Lung (tissue), 12 donors: Measurements from ENCODE around the gene EXOC4. TPM values are rescaled to one million over a fixed set of nuclear protein-coding genes. Genes with fewer than 3 reads are reported as not detected.

Experiments
- ATAC-seq: fragments of 200-7000 bp; cut with Tn5 transposase; one replicate; pipeline ENCODE4 v1.9.1; 2020; ENCODE audit warnings: moderate number of reproducible peaks; ENCODE audit not compliant: insufficient read depth, low FRiP score
- DNase-seq, 3 donors: peaks; one replicate each; pipeline ENCODE4 v3.0.0-alpha.2; 2013 to 2017
- H3K27ac ChIP-seq, 2 donors: one replicate each; pipeline ENCODE4 v1.5.1; 2013; ENCODE audit warnings: mild to moderate bottlenecking in 2 of 2, moderate library complexity in 2 of 2, control low read depth in 1 of 2, inconsistent platforms in 1 of 2, low read depth in 1 of 2, low read length in 1 of 2
- H3K27me3 ChIP-seq, 3 donors: one replicate each; pipeline ENCODE4 v1.5.1; 2013; ENCODE audit warnings: low read length in 2 of 3; ENCODE audit not compliant: control insufficient read depth in 3 of 3, insufficient read depth in 3 of 3
- H3K36me3 ChIP-seq, 4 donors: one replicate each; pipeline ENCODE4 v1.5.1; 2013; ENCODE audit warnings: low read length in 4 of 4, mild to moderate bottlenecking in 1 of 4, moderate library complexity in 1 of 4; ENCODE audit not compliant: control insufficient read depth in 4 of 4, insufficient read depth in 4 of 4
- H3K4me1 ChIP-seq, 5 donors: one replicate each; pipeline ENCODE4 v1.5.1; 2013; ENCODE audit warnings: low read length in 5 of 5, mild to moderate bottlenecking in 2 of 5, moderate library complexity in 1 of 5; ENCODE audit not compliant: control insufficient read depth in 5 of 5, insufficient read depth in 5 of 5
- H3K4me3 ChIP-seq: one replicate; pipeline ENCODE4 v1.5.1; 2013; ENCODE audit warnings: mild to moderate bottlenecking, control low read depth, moderate library complexity
- H3K9ac ChIP-seq, 2 donors: one replicate each; pipeline ENCODE4 v1.5.1; 2013; ENCODE audit warnings: low read length in 2 of 2, control low read depth in 1 of 2; ENCODE audit not compliant: insufficient read depth in 1 of 2
- H3K9me3 ChIP-seq, 4 donors: one replicate each; pipeline ENCODE4 v1.5.1; 2013; ENCODE audit warnings: low read length in 3 of 4, mild to moderate bottlenecking in 1 of 4, moderate library complexity in 1 of 4; ENCODE audit not compliant: control insufficient read depth in 4 of 4, insufficient read depth in 3 of 4
- WGBS, 2 donors: extraction: QIAGEN DNeasy Blood & Tissue Kit; methylation state at CpG; one replicate each; pipeline ENCODE4 v1.1.7; 2013; 5-methylcytosine and 5-hydroxymethylcytosine counted together
- polyA plus RNA-seq, 2 donors: library from polyadenylated mRNA; stranded (reverse); fragments of 200-250 nt; gene quantifications; one replicate each; pipeline ENCODE4 v1.2.1, GENCODE V29; 2013
- total RNA-seq, 2 donors: library from RNA; depleted of rRNA in 1 of 2; stranded (reverse); fragments of >200 nt in 1 of 2; gene quantifications; one replicate each; pipeline ENCODE4 v1.2.1, GENCODE V29; 2014 to 2021
- TF ChIP-seq, protein P1 (sequence below): IDR thresholded peaks from 2 replicates; pipeline ENCODE4 v1.5.1; 2012; ENCODE audit warnings: mild to moderate bottlenecking; ENCODE audit errors: control extremely low read depth, extremely low read depth
- donor health status: control.
- donor health status: control.
- donor health status: Bipolar disorder and iron deficiency.
- donor health status: healthy.
- donor health status: DM: yes; HTN: yes; CAD: no.

The EXOC4 gene
- total and polyA plus RNA-seq, 4 donors: 10.3 to 232 (median 47.4) TPM

DNA sequence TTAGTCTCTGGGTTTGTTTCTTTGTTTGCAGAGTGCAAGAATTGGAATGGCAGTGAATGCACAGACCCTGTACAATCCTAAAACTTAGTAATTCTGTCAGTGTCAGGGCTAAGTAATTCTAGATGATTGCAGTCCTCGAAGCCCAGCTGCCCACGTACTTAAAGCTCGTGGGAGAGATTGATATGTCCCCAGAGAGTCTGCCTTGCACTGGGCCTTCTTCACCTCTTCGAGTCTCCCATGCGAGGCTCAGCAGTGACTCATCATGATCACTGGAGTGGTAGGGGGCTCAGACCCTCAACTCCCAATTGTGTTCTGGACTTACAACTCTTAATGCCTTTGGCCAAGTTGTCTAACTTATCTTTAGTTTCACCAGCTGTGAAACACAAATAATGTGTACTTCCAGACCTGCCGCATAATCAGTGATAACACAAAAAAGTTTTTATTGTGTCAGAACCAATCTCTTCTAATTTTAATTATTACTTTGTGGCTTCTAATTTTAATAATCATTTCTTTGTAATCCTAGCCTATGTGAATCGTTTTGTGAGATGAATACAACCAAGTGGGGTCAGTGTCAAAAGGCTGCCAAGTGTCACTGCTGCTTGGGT lies 528.7 kb downstream of the EXOC4 start:
- H3K9me3 ChIP-seq: peaks cover 0 to 4% (median 0%) of the 10 kb centered on the region in 4 donors
- ATAC-seq: no peak
- H3K9ac ChIP-seq: no peak overlapping the region
- 82 to 90% methylated on average over 7 of the region's 7 CpGs for WGBS, 2 donors
- no peak overlapping the region for H3K27ac ChIP-seq
- H3K27me3 ChIP-seq: no peaks in the 10 kb centered on the region
- no peak for DNase-seq
- TF ChIP-seq, protein P1, sequence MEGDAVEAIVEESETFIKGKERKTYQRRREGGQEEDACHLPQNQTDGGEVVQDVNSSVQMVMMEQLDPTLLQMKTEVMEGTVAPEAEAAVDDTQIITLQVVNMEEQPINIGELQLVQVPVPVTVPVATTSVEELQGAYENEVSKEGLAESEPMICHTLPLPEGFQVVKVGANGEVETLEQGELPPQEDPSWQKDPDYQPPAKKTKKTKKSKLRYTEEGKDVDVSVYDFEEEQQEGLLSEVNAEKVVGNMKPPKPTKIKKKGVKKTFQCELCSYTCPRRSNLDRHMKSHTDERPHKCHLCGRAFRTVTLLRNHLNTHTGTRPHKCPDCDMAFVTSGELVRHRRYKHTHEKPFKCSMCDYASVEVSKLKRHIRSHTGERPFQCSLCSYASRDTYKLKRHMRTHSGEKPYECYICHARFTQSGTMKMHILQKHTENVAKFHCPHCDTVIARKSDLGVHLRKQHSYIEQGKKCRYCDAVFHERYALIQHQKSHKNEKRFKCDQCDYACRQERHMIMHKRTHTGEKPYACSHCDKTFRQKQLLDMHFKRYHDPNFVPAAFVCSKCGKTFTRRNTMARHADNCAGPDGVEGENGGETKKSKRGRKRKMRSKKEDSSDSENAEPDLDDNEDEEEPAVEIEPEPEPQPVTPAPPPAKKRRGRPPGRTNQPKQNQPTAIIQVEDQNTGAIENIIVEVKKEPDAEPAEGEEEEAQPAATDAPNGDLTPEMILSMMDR: no peak
- no peaks in the 10 kb centered on the region for H3K36me3 ChIP-seq
- peaks cover 0 to 21% (median 0%) of the 10 kb centered on the region in 5 donors for H3K4me1 ChIP-seq
- no peak overlapping the region for H3K4me3 ChIP-seq

DNA sequence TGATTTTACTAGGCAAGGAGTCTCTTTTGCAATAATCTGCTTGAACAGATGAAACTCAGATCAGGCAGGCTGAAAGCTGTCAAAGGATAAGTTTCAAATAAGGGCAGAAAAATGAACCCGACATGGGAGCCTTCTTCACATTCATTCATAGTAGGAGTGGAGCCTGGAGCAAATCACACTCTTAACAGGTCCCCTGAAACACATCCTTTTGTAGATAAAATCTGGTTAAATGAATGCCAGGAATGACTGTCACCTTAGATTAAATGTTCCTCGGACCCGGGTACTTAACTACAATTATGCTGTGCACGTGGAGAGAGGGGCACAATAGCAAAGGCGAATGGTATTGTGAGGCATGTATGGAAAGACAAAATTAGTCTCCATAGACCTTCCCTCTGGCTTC lies 529.6 kb downstream of the EXOC4 start:
- H3K9ac ChIP-seq: no peak overlapping the region
- no peak for ATAC-seq
- TF ChIP-seq, protein P1: no peak
- peaks cover 0 to 21% (median 0%) of the 10 kb centered on the region in 5 donors for H3K4me1 ChIP-seq
- H3K27ac ChIP-seq: no peak overlapping the region
- no peak overlapping the region for H3K4me3 ChIP-seq
- 94 to 96% methylated on average over 5 of the region's 5 CpGs for WGBS, 2 donors
- no peaks in the 10 kb centered on the region for H3K36me3 ChIP-seq
- H3K9me3 ChIP-seq: peaks cover 0 to 4% (median 0%) of the 10 kb centered on the region in 4 donors
- no peaks in the 10 kb centered on the region for H3K27me3 ChIP-seq
- DNase-seq: no peak

DNA sequence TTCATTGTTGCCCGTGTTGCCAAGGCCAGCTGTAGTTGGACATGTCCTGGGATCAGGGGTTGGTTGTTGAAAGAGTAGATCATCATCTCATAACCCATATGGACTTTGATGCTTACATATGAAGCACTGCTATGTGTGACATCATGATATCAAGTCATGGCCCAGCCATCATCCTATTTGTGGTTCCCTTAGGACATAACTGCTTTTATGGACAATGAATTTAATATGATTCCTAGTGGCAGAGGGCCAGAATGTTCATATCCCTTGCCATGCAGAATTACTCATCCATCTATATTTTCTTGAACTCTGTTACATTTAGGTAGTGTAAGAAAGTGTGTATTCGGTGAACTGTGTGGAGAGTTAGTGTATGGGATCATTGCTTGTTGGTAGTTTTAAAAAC lies 530.4 kb downstream of the EXOC4 start:
- TF ChIP-seq, protein P1: no peak
- WGBS, 2 donors: 94 to 96% methylated on average over 2 of the region's 2 CpGs

More for the DNA sequence above, 530.4 kb downstream of the EXOC4 start:
- no peak overlapping the region for H3K4me3 ChIP-seq
- no peak for ATAC-seq
- H3K27me3 ChIP-seq: no peaks in the 10 kb centered on the region
- no peak for DNase-seq
- no peak overlapping the region for H3K9ac ChIP-seq
- peaks cover 0 to 21% (median 0%) of the 10 kb centered on the region in 5 donors for H3K4me1 ChIP-seq
- H3K27ac ChIP-seq: no peak overlapping the region
- peaks cover 0 to 4% (median 0%) of the 10 kb centered on the region in 4 donors for H3K9me3 ChIP-seq
- H3K36me3 ChIP-seq: no peaks in the 10 kb centered on the region
